Spleen (tissue), 11 donors: ENCODE data around the gene ONECUT3. TPM values are rescaled to one million over a fixed set of nuclear protein-coding genes. Genes with fewer than 3 reads are reported as not detected.

ENCODE experiments used
- DNase-seq: peaks from one replicate; pipeline ENCODE4 v3.0.0-alpha.2; 2020
- H3K27ac ChIP-seq, 8 donors: fragments of 200-600 bp; sonication (generic) in 7 of 8; 1 replicate in 4 of 8; 2 replicates in 4 of 8; pipeline versions ENCODE4 v1.5.0 to v1.8.0; 2016 to 2021; ENCODE audit warnings: inconsistent platforms in 4 of 8, mild to moderate bottlenecking in 4 of 8, moderate library complexity in 1 of 8
- H3K27me3 ChIP-seq, 7 donors: fragments of 200-600 bp; sonication (generic) in 6 of 7; replicated peaks in 1 of 7; 1 replicate in 4 of 7; 2 replicates in 3 of 7; pipeline versions ENCODE4 v1.5.0 to v1.8.0; 2016 to 2021; ENCODE audit warnings: inconsistent platforms in 3 of 7, mild to moderate bottlenecking in 1 of 7
- H3K36me3 ChIP-seq, 6 donors: fragments of 200-600 bp; sonication (generic) in 5 of 6; 1 replicate in 4 of 6; 2 replicates in 2 of 6; pipeline versions ENCODE4 v1.5.0 to v1.8.0; 2016 to 2021; ENCODE audit warnings: inconsistent platforms in 2 of 6
- H3K4me1 ChIP-seq, 6 donors: fragments of 200-600 bp; sonication (generic) in 5 of 6; 1 replicate in 3 of 6; 2 replicates in 3 of 6; pipeline versions ENCODE4 v1.5.0 to v1.8.0; 2016 to 2021; ENCODE audit warnings: inconsistent platforms in 3 of 6
- H3K4me3 ChIP-seq, 8 donors: fragments of 200-600 bp; sonication (generic) in 7 of 8; 1 replicate in 4 of 8; 2 replicates in 4 of 8; pipeline versions ENCODE4 v1.5.0 to v1.8.0; 2016 to 2021; ENCODE audit warnings: inconsistent platforms in 4 of 8, mild to moderate bottlenecking in 4 of 8, moderate library complexity in 2 of 8
- H3K9me3 ChIP-seq, 8 donors: fragments of 200-600 bp; sonication (generic) in 7 of 8; 1 replicate in 4 of 8; 2 replicates in 4 of 8; pipeline versions ENCODE4 v1.5.0 to v1.8.0; 2016 to 2021; ENCODE audit warnings: inconsistent platforms in 4 of 8
- CTCF ChIP-seq, 11 experiments: fragments of 200-600 bp in 7 of 11; fragments of 450-650 bp in 4 of 11; sonication (generic) in 4 of 11; IDR thresholded peaks in 8 of 11; conservative IDR thresholded peaks in 3 of 11; 1 replicate in 7 of 11; 2 replicates in 4 of 11; pipeline versions ENCODE4 v1.4.0 to v1.8.0; 2016 to 2021; ENCODE audit warnings: antibody characterized with exemption in 11 of 11, inconsistent platforms in 4 of 11, mild to moderate bottlenecking in 1 of 11
- POLR2A ChIP-seq, 3 donors: fragments of 450-650 bp; IDR thresholded peaks; one replicate each; pipeline ENCODE4 v1.5.1; 2017; ENCODE audit warnings: antibody characterized with exemption in 3 of 3, mild to moderate bottlenecking in 1 of 3
- POLR2AphosphoS5 ChIP-seq, 3 donors: sonication (generic); formaldehyde crosslinking; IDR thresholded peaks; one replicate each; pipeline ENCODE4 v1.5.1; 2017; ENCODE audit warnings: antibody characterized with exemption in 3 of 3
- WGBS, 5 donors: extraction: QIAGEN DNeasy Blood & Tissue Kit in 3 of 5; methylation state at CpG; one replicate each; pipeline versions ENCODE4 v1.1.5 to v1.1.7; 2013 to 2018; 5-methylcytosine and 5-hydroxymethylcytosine counted together
- intact Hi-C: fragments of 100-400 bp; cut with DNase I; formaldehyde crosslinking; loops from one replicate; pipeline ENCODE4 v1.15.0; 2023; ENCODE audit warnings: low total_unique reads
- polyA plus RNA-seq, 3 donors: library from polyadenylated mRNA; stranded (reverse); fragments of 200-250 nt; gene quantifications; one replicate each; pipeline ENCODE4 v1.2.1, GENCODE V29; 2013
- total RNA-seq, 7 donors: library from RNA; depleted of rRNA in 3 of 7; stranded (reverse); fragments of >200 nt in 3 of 7; fragmentation: NEBNext Ultra II Directional in 4 of 7; extraction: Animal tissue kit (Norgen Biotek cat#: 25700) in 4 of 7; gene quantifications; one replicate each; pipeline versions ENCODE4 v1.1.0 to v1.2.1, GENCODE V29; 2016 to 2021
- donor health status: healthy with polysubstance abuse.
- donor health status: DM: no; HTN: no; CAD: no; lungs with moderate emphysema.
- donor health status: DM: no; HTN: no; CAD: no.
- donor health status: Bipolar disorder and iron deficiency.
- donor health status: healthy.
- donor health status: DM: no; HTN: no; CAD: no.
- donor health status: DM: yes; HTN: yes; CAD: no.

The ONECUT3 gene
- total and polyA plus RNA-seq, 10 donors, result not detected

- no peak overlapping the region for H3K4me3 ChIP-seq
- intact Hi-C loops, result no loop called here
- WGBS, 5 donors, result 80 to 86% (median 81%) methylated on average over 8 of the region's 8 CpGs
- TF ChIP-seq CTCF (IDR thresholded peaks at IDR 0.05 in 8 of 11, conservative IDR thresholded peaks at IDR 0.05 in 3 of 11), result no peak
- TF ChIP-seq POLR2A (IDR thresholded peaks at IDR 0.05), result no peak
- TF ChIP-seq POLR2AphosphoS5 (IDR thresholded peaks at IDR 0.05), result no peak
- H3K4me1 ChIP-seq, result peaks cover 0 to 20% (median 10%) of the 10 kb centered on the region in 6 donors
- H3K9me3 ChIP-seq, result peaks cover 0 to 12% (median 3%) of the 10 kb centered on the region in 8 donors
- H3K36me3 ChIP-seq, result peaks cover 0 to 5% (median 0%) of the 10 kb centered on the region in 6 donors
- no peak overlapping the region for H3K27ac ChIP-seq
- peaks cover 0 to 94% (median 23%) of the 10 kb centered on the region in 7 donors for H3K27me3 ChIP-seq
- DNase-seq, result no peak
Observed at GRCh38 chr19:1787116-1787515, 33.8 kb downstream of the ONECUT3 start.

GRCh38 chr19:1789261-1790041 is 36.1 kb downstream of the ONECUT3 start:
- Histone ChIP-seq H3K27me3 (peaks cover 0 to 75% (median 20%) of the 10 kb centered on the region in 7 donors), H3K36me3 (peaks cover 0 to 5% (median 0%) of the 10 kb centered on the region in 6 donors), H3K4me1 (peaks cover 0 to 28% (median 12%) of the 10 kb centered on the region in 6 donors), H3K9me3 (peaks cover 0 to 4% (median 0%) of the 10 kb centered on the region in 8 donors), H3K27ac (peak overlapping the region in 7 of 8 donors; percentile 38 to 74 (median 62)), H3K4me3 (peak overlapping the region in 5 of 8 donors; percentile 13 to 57 (median 22))
- intact Hi-C loops, result no loop called here
- no peak for DNase-seq
- TF ChIP-seq POLR2A (IDR thresholded peaks at IDR 0.05) (no peak), CTCF (IDR thresholded peaks at IDR 0.05 in 8 of 11, conservative IDR thresholded peaks at IDR 0.05 in 3 of 11) (no peak), POLR2AphosphoS5 (IDR thresholded peaks at IDR 0.05) (peak in 2 of 3 donors; percentile 66 to 74)
- 9 to 26% (median 17%) methylated on average over 18 to 59 of the region's 59 CpGs for WGBS, 5 donors

- Histone ChIP-seq H3K27me3 (peaks cover 0 to 73% (median 20%) of the 10 kb centered on the region in 7 donors), H3K4me3 (peak overlapping the region in 3 of 8 donors; percentile 19 to 57 (median 22)), H3K4me1 (peaks cover 0 to 31% (median 13%) of the 10 kb centered on the region in 6 donors), H3K9me3 (peaks cover 0 to 4% (median 0%) of the 10 kb centered on the region in 8 donors), H3K36me3 (peaks cover 0 to 2% (median 0%) of the 10 kb centered on the region in 6 donors), H3K27ac (peak overlapping the region in 5 of 8 donors; percentile 53 to 74 (median 64))
- no peak for TF ChIP-seq POLR2AphosphoS5 (IDR thresholded peaks at IDR 0.05)
- TF ChIP-seq CTCF (IDR thresholded peaks at IDR 0.05 in 8 of 11, conservative IDR thresholded peaks at IDR 0.05 in 3 of 11), result no peak
- no peak for TF ChIP-seq POLR2A (IDR thresholded peaks at IDR 0.05)
- intact Hi-C loops, result no loop called here
- DNase-seq, result no peak
- 28 to 41% (median 32%) methylated on average over 2 to 6 of the region's 7 CpGs for WGBS, 5 donors
Observed at GRCh38 chr19:1790054-1790792, 36.9 kb downstream of the ONECUT3 start.
